Smooth muscle cell (in vitro differentiated cells): ENCODE results near the gene GTF2F1. TPM values are rescaled to one million over a fixed set of nuclear protein-coding genes. Genes with fewer than 3 reads are reported as not detected.

Source experiments
- DNase-seq: peaks from one replicate; lab custom pipeline; 2025; ENCODE audit not compliant: unreplicated experiment; lab: John Stamatoyannopoulos, UW
- H2AFZ ChIP-seq: fragments of 200-600 bp; sonication (generic); 2 replicates; pipeline ENCODE4 v1.6.0; 2016; ENCODE audit warnings: antibody characterized with exemption, low read depth, mild to moderate bottlenecking
- H3F3A ChIP-seq: fragments of 200-600 bp; sonication (generic); 2 replicates; pipeline ENCODE4 v1.6.0; 2017; ENCODE audit warnings: antibody characterized with exemption, low read depth
- H3K27ac ChIP-seq: fragments of 200-600 bp; sonication (generic); 2 replicates; pipeline ENCODE4 v1.5.1; 2016; ENCODE audit warnings: low read depth, mild to moderate bottlenecking
- H3K27me3 ChIP-seq: fragments of 200-600 bp; sonication (generic); 2 replicates; pipeline ENCODE4 v1.6.1; 2016; ENCODE audit warnings: low read depth, mild to moderate bottlenecking
- H3K36me3 ChIP-seq: fragments of 200-600 bp; sonication (generic); 2 replicates; pipeline ENCODE4 v1.5.1; 2016; ENCODE audit warnings: low read depth
- H3K4me1 ChIP-seq: fragments of 200-600 bp; sonication (generic); 2 replicates; pipeline ENCODE4 v1.5.1; 2016; ENCODE audit warnings: low read depth
- H3K4me2 ChIP-seq: fragments of 200-600 bp; sonication (generic); 2 replicates; pipeline ENCODE4 v1.6.0; 2016; ENCODE audit warnings: mild to moderate bottlenecking
- H3K4me3 ChIP-seq: fragments of 200-600 bp; sonication (generic); 2 replicates; pipeline ENCODE4 v1.5.1; 2016; ENCODE audit warnings: mild to moderate bottlenecking
- H3K79me2 ChIP-seq: fragments of 200-600 bp; sonication (generic); 2 replicates; pipeline ENCODE4 v1.6.0; 2016; ENCODE audit warnings: low read depth, mild to moderate bottlenecking
- H3K9ac ChIP-seq: fragments of 200-600 bp; sonication (generic); 2 replicates; pipeline ENCODE4 v1.6.0; 2016; ENCODE audit warnings: low read depth
- H3K9me3 ChIP-seq: fragments of 200-600 bp; sonication (generic); replicated peaks from 2 replicates; pipeline ENCODE4 v1.5.1; 2016; ENCODE audit warnings: low read depth
- H4K20me1 ChIP-seq: fragments of 200-600 bp; sonication (generic); 2 replicates; pipeline ENCODE4 v1.6.0; 2016; ENCODE audit warnings: low read depth
- CTCF ChIP-seq: fragments of 200-600 bp; sonication (generic); IDR thresholded peaks from 2 replicates; pipeline ENCODE4 v1.5.1; 2017; ENCODE audit warnings: borderline replicate concordance, mild to moderate bottlenecking, antibody characterized with exemption; ENCODE audit not compliant: insufficient read depth, poor library complexity, severe bottlenecking
- WGBS: methylation state at CpG from one replicate; pipeline ENCODE4 v1.1.7; 2016; ENCODE audit warnings: low lambda C conversion rate; 5-methylcytosine and 5-hydroxymethylcytosine counted together
- polyA plus RNA-seq: library from polyadenylated mRNA; unstranded; fragments of >200 nt; fragmentation: Nextera tagmentation; extraction: Ambion mirVana; gene quantifications from 2 replicates; pipeline ENCODE4 v1.2.1, GENCODE V29; 2016
- total RNA-seq: library from RNA; depleted of rRNA; stranded (reverse); fragments of >200 nt; gene quantifications from 2 replicates; pipeline ENCODE4 v1.2.3, GENCODE V29; 2014

The GTF2F1 gene
- total and polyA plus RNA-seq, 2 experiments from 2014 or later: 34.7 to 65.8 TPM

- Histone ChIP-seq H3K79me2 (no peaks in the 10 kb centered on the region), H3K27me3 (no peaks in the 10 kb centered on the region), H3K9ac (no peak overlapping the region), H3K4me3 (no peak overlapping the region), H3K27ac (no peak overlapping the region), H3K4me1 (no peaks in the 10 kb centered on the region), H3K4me2 (no peak overlapping the region), H3K36me3 (no peaks in the 10 kb centered on the region), H3F3A (no peaks in the 10 kb centered on the region), H4K20me1 (no peaks in the 10 kb centered on the region), H3K9me3 (no peaks in the 10 kb centered on the region), H2AFZ (no peak overlapping the region)
- no peak for DNase-seq
- 87% methylated on average over 1 of the region's 1 CpG for WGBS
- TF ChIP-seq CTCF: no peak
Measured at GRCh38 chr19:6343462-6343861, 49.5 kb downstream of the GTF2F1 start.

DNA sequence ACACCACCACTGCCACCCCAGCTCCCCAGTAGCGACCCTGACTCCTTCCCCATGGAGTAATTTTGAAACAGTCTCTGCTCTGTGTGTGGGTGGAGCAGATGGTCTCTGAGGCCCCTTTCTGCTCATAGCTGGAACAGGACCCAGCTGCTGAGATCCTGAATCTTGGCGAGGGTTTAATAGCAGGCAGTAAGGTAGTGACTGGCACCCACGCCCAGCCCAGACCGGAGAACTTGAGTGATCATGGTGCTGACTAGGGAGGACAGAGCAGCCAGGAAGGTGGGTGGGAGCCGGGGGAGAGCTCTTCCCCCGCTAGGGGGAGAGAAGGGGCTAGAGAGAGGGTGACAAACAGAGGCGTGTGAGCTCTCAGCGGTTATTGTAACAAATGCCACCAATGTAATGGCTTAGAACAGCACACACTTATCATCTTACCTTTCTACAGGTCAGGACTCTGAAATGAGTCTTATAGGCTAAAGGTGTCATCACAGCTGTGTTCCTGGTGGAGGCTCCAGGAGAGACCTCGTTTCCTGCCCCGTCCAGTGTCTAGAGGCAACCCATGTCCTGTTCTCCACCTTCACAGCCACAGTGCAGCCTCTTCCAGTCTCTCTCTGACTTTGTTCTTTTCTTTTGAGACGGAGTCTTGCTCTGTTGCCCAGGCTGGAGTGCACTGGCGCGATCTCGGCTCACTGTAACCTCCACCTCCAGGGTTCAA is 52.3 kb downstream of the GTF2F1 start:
- no peaks in the 10 kb centered on the region for H3K4me1 ChIP-seq
- WGBS: 59% methylated on average over 14 of the region's 14 CpGs
- H4K20me1 ChIP-seq: no peaks in the 10 kb centered on the region

GRCh38 chr19:6334490-6335285 is 58.3 kb downstream of the GTF2F1 start:
- WGBS: 91% methylated on average over 6 of the region's 6 CpGs
- TF ChIP-seq CTCF: no peak

More for the DNA sequence above, 52.3 kb downstream of the GTF2F1 start:
- H3K9ac ChIP-seq: no peak overlapping the region
- no peak overlapping the region for H2AFZ ChIP-seq
- H3K4me2 ChIP-seq: no peak overlapping the region
- no peak overlapping the region for H3K4me3 ChIP-seq
- no peaks in the 10 kb centered on the region for H3K27me3 ChIP-seq
- no peak overlapping the region for H3K27ac ChIP-seq
- no peak for TF ChIP-seq CTCF
- no peaks in the 10 kb centered on the region for H3K79me2 ChIP-seq
- H3K9me3 ChIP-seq: no peaks in the 10 kb centered on the region
- DNase-seq: no peak
- H3F3A ChIP-seq: no peaks in the 10 kb centered on the region
- H3K36me3 ChIP-seq: no peaks in the 10 kb centered on the region

More at GRCh38 chr19:6334490-6335285, 58.3 kb downstream of the GTF2F1 start:
- Histone ChIP-seq H3K27me3 (no peaks in the 10 kb centered on the region), H3K9me3 (no peaks in the 10 kb centered on the region), H3F3A (no peaks in the 10 kb centered on the region), H3K4me3 (no peak overlapping the region), H3K4me2 (no peak overlapping the region), H3K36me3 (no peaks in the 10 kb centered on the region), H2AFZ (no peak overlapping the region), H3K79me2 (no peaks in the 10 kb centered on the region), H3K4me1 (no peaks in the 10 kb centered on the region), H3K9ac (no peak overlapping the region), H4K20me1 (no peaks in the 10 kb centered on the region), H3K27ac (no peak overlapping the region)
- no peak for DNase-seq
